ENCODE data around the gene SULT1A2. TPM values are rescaled to one million over a fixed set of nuclear protein-coding genes. Genes with fewer than 3 reads are reported as not detected.
"Not testable (repeated sequence)": the region's sequence is repeated elsewhere in the genome, so short reads cannot be mapped to it uniquely, and the experiment has no call there.

Gene SULT1A2
- total RNA-seq (2021; ENCODE audit: unreplicated experiment) (not detected), Bru-seq, nascent RNA (percentile 19 among the genes with signal in this experiment), BruChase-seq, experiment 1, labeled RNA remaining after a 2-hour chase (percentile 18 among the genes with signal in this experiment), BruChase-seq, experiment 2, labeled RNA remaining after a 6-hour chase (not detected)
- polyA plus RNA-seq (2012; ENCODE audit: insufficient read length), result 0.63 TPM
- long read RNA-seq, result 0 reads

DNA sequence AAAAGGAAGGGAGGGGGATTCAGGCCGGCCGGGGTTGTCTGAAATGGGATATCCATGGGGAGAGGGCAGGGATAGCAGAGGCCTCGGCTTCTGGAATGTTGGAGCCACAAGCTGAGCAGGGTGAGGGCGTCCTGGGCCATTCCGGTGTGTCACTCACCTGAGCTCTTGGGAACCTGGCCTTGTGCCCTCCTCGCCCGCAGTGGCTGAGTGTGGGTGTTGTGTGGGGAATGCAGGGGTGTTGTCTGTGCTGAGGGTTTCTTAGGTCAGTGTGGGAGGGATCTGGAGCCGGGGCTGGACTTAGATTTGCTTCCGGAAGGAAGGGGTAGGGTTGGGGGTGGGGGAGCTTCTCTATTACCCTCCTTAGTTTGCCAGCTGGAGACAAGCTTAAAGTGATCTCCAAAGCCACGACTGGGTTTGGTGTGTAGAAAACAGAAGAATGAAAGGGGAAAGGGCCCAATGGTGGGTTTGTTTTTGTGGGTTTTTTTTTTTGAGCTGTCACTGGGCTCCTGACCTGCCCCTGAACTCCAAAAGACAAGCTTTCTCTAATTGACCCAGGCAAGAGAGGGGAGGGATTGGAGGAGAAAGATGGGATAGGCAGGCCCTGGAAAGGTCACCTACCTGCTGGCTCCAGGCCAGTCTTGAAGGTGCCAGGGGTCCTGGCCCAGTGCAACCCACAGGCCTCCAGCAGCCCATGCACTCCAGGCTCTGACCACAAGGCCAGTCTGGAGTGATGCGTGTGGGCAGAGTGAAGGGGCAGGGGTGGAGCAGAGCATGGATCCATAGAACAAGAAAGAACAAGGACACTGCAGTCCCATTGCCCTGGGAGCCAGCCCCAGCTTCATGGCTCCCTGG, at the start of gene SULT1A2:
Gene SULT1A2, minus strand, starts transcription at position 211 of the 852 bp plus-strand sequence. CDS start 1,120 bp downstream, outside the sequence.
- H3K9me3 ChIP-seq (ENCODE audit: control insufficient read depth, insufficient read depth, low read depth, low read length), result no peaks in the 10 kb centered on the region
- BruUV-seq (replicated peaks), result no TSS peak
- no peak within 1 kb of the TSS for H3K4me3 ChIP-seq (ENCODE audit: low read depth in 2 of 2, low read length in 2 of 2)
- in situ Hi-C loops (cut with HindIII; ENCODE audit: low pct_unique_long_range_greater_than_20kb, low sequenced_read_pairs) (no loop called here), intact Hi-C loops (cut with micrococcal nuclease; ENCODE audit: unreplicated experiment) (no loop called here)
- H3K36me3 ChIP-seq (ENCODE audit: control insufficient read depth, insufficient read depth, low read length), result no peaks in the 10 kb centered on the region
- CTCF ChIA-PET, result no interaction called here
- POLR2A ChIA-PET, result no interaction called here
- TF ChIP-seq SIN3A (IDR thresholded peaks at IDR 0.05; ENCODE audit: borderline replicate concordance, insufficient read depth, low read depth, low read length), result no peak
- no peak for TF ChIP-seq TCF7L2 (IDR thresholded peaks at IDR 0.05; ENCODE audit: low read depth, low read length)
- TF ChIP-seq POLR2AphosphoS5 (IDR thresholded peaks at IDR 0.05; ENCODE audit: low read depth, low read length), result no peak
- TF ChIP-seq, protein P1, sequence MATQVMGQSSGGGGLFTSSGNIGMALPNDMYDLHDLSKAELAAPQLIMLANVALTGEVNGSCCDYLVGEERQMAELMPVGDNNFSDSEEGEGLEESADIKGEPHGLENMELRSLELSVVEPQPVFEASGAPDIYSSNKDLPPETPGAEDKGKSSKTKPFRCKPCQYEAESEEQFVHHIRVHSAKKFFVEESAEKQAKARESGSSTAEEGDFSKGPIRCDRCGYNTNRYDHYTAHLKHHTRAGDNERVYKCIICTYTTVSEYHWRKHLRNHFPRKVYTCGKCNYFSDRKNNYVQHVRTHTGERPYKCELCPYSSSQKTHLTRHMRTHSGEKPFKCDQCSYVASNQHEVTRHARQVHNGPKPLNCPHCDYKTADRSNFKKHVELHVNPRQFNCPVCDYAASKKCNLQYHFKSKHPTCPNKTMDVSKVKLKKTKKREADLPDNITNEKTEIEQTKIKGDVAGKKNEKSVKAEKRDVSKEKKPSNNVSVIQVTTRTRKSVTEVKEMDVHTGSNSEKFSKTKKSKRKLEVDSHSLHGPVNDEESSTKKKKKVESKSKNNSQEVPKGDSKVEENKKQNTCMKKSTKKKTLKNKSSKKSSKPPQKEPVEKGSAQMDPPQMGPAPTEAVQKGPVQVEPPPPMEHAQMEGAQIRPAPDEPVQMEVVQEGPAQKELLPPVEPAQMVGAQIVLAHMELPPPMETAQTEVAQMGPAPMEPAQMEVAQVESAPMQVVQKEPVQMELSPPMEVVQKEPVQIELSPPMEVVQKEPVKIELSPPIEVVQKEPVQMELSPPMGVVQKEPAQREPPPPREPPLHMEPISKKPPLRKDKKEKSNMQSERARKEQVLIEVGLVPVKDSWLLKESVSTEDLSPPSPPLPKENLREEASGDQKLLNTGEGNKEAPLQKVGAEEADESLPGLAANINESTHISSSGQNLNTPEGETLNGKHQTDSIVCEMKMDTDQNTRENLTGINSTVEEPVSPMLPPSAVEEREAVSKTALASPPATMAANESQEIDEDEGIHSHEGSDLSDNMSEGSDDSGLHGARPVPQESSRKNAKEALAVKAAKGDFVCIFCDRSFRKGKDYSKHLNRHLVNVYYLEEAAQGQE (IDR thresholded peaks at IDR 0.05; ENCODE audit: insufficient read depth in 1 of 2, low read depth in 2 of 2, low read length in 1 of 2), result no peak
- TF ChIP-seq, protein P2, sequence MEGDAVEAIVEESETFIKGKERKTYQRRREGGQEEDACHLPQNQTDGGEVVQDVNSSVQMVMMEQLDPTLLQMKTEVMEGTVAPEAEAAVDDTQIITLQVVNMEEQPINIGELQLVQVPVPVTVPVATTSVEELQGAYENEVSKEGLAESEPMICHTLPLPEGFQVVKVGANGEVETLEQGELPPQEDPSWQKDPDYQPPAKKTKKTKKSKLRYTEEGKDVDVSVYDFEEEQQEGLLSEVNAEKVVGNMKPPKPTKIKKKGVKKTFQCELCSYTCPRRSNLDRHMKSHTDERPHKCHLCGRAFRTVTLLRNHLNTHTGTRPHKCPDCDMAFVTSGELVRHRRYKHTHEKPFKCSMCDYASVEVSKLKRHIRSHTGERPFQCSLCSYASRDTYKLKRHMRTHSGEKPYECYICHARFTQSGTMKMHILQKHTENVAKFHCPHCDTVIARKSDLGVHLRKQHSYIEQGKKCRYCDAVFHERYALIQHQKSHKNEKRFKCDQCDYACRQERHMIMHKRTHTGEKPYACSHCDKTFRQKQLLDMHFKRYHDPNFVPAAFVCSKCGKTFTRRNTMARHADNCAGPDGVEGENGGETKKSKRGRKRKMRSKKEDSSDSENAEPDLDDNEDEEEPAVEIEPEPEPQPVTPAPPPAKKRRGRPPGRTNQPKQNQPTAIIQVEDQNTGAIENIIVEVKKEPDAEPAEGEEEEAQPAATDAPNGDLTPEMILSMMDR (IDR thresholded peaks at IDR 0.05), result no peak
- no peaks in the 10 kb centered on the region for H3K27me3 ChIP-seq (ENCODE audit: control insufficient read depth, insufficient read depth, low read length)
- no peak within 1 kb of the TSS for H3K27ac ChIP-seq (ENCODE audit: low read length)
- ATAC-seq, result no peak
- no peak for DNase-seq (ENCODE audit: low read depth, low spot score)
- no peaks in the 10 kb centered on the region for H3K4me1 ChIP-seq (ENCODE audit: control insufficient read depth, insufficient read depth, low read length)

DNA sequence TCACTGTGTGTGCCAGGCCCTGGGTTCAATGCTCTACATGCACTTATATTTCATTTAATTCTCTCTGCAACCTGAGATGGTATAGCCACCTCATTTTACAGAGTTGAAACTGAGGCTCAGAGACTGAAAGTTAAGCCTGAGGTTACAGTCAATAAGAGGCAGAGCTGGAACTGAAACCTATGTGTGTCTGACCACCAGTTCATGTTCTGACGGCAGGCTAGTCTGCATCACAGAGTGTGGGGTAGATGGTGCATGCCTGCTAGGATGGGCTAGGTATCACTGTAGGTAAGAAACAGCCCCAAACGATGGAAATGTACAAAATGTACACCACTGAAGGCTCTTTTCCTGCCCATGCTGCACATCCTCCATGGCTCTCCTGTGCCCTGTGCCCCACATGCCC, 43.1 kb upstream of the SULT1A2 start:
- intact Hi-C loops (cut with micrococcal nuclease; ENCODE audit: unreplicated experiment); H3K9me3 ChIP-seq (ENCODE audit: control insufficient read depth, insufficient read depth, low read depth, low read length); POLR2A ChIA-PET; BruUV-seq (replicated peaks); H3K27ac ChIP-seq (ENCODE audit: low read length); H3K27me3 ChIP-seq (ENCODE audit: control insufficient read depth, insufficient read depth, low read length); in situ Hi-C loops (cut with HindIII; ENCODE audit: low pct_unique_long_range_greater_than_20kb, low sequenced_read_pairs); H3K4me1 ChIP-seq (ENCODE audit: control insufficient read depth, insufficient read depth, low read length); H3K36me3 ChIP-seq (ENCODE audit: control insufficient read depth, insufficient read depth, low read length); DNase-seq (ENCODE audit: low read depth, low spot score); H3K4me3 ChIP-seq (ENCODE audit: low read depth in 2 of 2, low read length in 2 of 2); ATAC-seq; CTCF ChIA-PET: not testable (repeated sequence)

DNA sequence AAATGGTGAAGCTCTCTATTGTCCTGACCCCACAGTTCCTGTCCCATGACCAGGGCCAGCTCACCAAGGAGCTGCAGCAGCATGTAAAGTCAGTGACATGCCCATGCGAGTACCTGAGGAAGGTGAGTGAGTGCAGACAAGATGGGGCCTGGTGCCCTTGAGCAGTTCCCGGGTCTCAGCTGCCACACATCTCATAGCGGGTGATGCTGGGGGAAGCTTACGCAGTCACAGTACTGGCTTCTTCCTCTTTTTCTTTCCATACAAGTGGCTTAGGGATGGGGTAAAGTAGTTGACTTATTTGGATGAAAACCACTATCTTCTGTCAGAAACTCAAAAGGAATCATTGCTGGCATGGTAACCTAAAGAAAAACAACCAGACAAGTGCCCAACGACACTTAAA, 41.5 kb upstream of the SULT1A2 start:
- H3K27me3 ChIP-seq (ENCODE audit: control insufficient read depth, insufficient read depth, low read length); H3K27ac ChIP-seq (ENCODE audit: low read length); H3K4me3 ChIP-seq (ENCODE audit: low read depth in 2 of 2, low read length in 2 of 2); CTCF ChIA-PET; H3K9me3 ChIP-seq (ENCODE audit: control insufficient read depth, insufficient read depth, low read depth, low read length); H3K36me3 ChIP-seq (ENCODE audit: control insufficient read depth, insufficient read depth, low read length); intact Hi-C loops (cut with micrococcal nuclease; ENCODE audit: unreplicated experiment); DNase-seq (ENCODE audit: low read depth, low spot score); in situ Hi-C loops (cut with HindIII; ENCODE audit: low pct_unique_long_range_greater_than_20kb, low sequenced_read_pairs); H3K4me1 ChIP-seq (ENCODE audit: control insufficient read depth, insufficient read depth, low read length); ATAC-seq; BruUV-seq (replicated peaks); POLR2A ChIA-PET: not testable (repeated sequence)

DNA sequence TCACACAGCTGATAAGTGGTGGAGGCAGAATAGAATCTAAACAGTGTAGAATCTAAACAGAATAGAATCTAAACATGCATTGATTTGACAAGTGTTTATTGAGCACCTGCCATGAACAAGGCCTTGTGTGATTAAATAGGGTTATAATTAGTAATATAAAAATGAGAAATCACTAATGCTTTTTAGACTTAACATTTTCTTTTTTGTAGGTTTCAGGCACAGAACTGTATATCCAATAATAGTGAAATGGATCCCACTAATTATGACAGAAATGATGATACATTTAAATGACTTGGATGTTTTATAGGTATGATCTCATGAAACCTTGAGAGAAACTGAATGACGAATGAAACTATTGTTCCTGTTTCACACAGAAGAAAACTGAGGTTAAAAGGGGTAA, 40.9 kb upstream of the SULT1A2 start, which contains the start of gene NPIPB8:
Gene NPIPB8, plus strand, starts transcription at position 301 of the 400 bp plus-strand sequence. CDS start 296 bp downstream, outside the sequence.
- in situ Hi-C loops (cut with HindIII; ENCODE audit: low pct_unique_long_range_greater_than_20kb, low sequenced_read_pairs); H3K4me3 ChIP-seq (ENCODE audit: low read depth in 2 of 2, low read length in 2 of 2); H3K4me1 ChIP-seq (ENCODE audit: control insufficient read depth, insufficient read depth, low read length); H3K27ac ChIP-seq (ENCODE audit: low read length); CTCF ChIA-PET; POLR2A ChIA-PET; intact Hi-C loops (cut with micrococcal nuclease; ENCODE audit: unreplicated experiment); ATAC-seq; H3K9me3 ChIP-seq (ENCODE audit: control insufficient read depth, insufficient read depth, low read depth, low read length); BruUV-seq (replicated peaks); H3K36me3 ChIP-seq (ENCODE audit: control insufficient read depth, insufficient read depth, low read length); H3K27me3 ChIP-seq (ENCODE audit: control insufficient read depth, insufficient read depth, low read length); DNase-seq (ENCODE audit: low read depth, low spot score): not testable (repeated sequence)

All from Panc1 (cell line).